ENCODE results near the gene RNF40. TPM values are rescaled to one million over a fixed set of nuclear protein-coding genes. Genes with fewer than 3 reads are reported as not detected.
A peak's percentile ranks its signal among the peaks of the same experiment; 100 is the strongest.

Gene RNF40
- total RNA-seq, 6 experiments from 2014 or later, result 98.2 to 120 (median 104) TPM

DNA sequence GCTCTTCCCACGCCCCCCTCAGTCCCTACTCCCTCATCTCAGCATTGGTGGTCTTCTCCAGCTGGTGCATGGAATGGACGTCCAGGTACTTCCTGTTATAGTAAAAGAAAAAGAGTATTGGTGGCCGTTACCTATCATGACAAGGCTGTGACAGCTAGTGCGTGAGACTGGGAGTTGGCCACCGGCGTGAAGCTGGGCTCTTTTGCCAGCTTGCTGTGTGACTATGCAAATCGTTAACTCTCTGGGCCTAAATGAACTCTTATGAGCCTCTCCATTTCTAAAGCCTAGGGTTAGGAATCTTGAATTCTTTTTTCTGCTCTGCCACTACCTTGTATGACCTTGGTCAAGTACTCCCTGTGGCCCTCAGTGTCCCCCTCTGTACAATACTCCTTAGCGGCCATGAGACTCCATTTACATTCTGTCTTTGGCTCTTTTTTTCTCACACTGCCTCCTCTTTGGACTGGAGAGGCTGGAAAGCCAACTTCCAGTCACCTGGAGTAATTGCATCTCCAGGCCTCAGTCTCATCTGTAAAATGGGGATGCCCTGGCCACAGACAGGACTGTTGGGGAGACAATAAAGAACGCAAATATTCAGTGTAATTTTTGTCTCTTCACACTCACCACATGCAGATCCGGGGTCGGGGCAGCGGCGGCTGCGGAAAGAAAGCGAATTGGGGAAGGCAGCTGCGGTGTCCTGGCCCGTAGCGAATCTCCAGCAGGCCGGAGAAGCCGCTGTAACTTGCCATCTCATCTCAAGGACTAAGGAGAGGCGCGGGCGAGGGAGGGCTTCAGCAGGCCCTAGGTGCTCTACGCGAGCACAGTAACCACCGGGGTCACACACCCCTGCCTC lies 1.3 kb upstream of the RNF40 start:
- Mint-ChIP-seq H3K4me1 (ENCODE audit: low read depth) (peaks cover 27% of the 10 kb centered on the region), H3K27ac (peak overlapping the region; percentile 90), H3K36me3 (ENCODE audit: low read depth) (peaks cover 25% of the 10 kb centered on the region), H3K4me3 (peak overlapping the region; percentile 95), H3K9me3 (no peaks in the 10 kb centered on the region), H3K27me3 (ENCODE audit: insufficient read depth) (peaks cover 10% of the 10 kb centered on the region)
- TF ChIP-seq, protein P1, sequence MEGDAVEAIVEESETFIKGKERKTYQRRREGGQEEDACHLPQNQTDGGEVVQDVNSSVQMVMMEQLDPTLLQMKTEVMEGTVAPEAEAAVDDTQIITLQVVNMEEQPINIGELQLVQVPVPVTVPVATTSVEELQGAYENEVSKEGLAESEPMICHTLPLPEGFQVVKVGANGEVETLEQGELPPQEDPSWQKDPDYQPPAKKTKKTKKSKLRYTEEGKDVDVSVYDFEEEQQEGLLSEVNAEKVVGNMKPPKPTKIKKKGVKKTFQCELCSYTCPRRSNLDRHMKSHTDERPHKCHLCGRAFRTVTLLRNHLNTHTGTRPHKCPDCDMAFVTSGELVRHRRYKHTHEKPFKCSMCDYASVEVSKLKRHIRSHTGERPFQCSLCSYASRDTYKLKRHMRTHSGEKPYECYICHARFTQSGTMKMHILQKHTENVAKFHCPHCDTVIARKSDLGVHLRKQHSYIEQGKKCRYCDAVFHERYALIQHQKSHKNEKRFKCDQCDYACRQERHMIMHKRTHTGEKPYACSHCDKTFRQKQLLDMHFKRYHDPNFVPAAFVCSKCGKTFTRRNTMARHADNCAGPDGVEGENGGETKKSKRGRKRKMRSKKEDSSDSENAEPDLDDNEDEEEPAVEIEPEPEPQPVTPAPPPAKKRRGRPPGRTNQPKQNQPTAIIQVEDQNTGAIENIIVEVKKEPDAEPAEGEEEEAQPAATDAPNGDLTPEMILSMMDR (IDR thresholded peaks at IDR 0.05), result no peak
- no peak for DNase-seq

DNA sequence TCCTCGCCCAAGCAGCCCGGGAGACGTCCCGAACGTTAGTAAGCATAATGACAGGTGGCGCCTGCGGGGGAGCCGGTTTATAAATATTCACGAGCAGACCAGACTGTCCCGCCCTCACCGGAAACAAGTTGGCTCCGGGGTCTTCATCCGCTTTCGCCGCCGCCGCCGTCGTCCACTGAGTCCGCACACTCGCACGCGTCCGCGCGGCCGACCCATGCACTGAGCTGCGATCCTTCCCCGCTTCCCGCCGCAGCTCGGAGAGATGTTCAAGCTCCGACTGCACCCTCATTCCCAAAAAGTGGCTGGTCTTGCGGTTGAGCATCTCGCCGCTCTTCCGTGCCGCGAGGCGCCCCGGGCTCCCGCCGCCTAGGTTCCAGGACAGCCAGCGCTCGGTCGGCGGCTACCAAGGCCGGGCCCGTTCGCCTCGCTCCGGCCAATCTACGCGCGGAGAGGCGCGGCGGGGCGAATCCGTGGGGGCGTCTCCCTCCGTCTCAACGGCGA lies 645 bp upstream of the RNF40 start:
- Mint-ChIP-seq H3K27me3 (ENCODE audit: insufficient read depth) (peaks cover 10% of the 10 kb centered on the region), H3K36me3 (ENCODE audit: low read depth) (peaks cover 26% of the 10 kb centered on the region), H3K4me1 (ENCODE audit: low read depth) (peaks cover 27% of the 10 kb centered on the region), H3K27ac (peak overlapping the region; percentile 90), H3K4me3 (peak overlapping the region; percentile 95), H3K9me3 (no peaks in the 10 kb centered on the region)
- peak; percentile 16 for DNase-seq
- TF ChIP-seq, protein P1 (IDR thresholded peaks at IDR 0.05), result no peak

DNA sequence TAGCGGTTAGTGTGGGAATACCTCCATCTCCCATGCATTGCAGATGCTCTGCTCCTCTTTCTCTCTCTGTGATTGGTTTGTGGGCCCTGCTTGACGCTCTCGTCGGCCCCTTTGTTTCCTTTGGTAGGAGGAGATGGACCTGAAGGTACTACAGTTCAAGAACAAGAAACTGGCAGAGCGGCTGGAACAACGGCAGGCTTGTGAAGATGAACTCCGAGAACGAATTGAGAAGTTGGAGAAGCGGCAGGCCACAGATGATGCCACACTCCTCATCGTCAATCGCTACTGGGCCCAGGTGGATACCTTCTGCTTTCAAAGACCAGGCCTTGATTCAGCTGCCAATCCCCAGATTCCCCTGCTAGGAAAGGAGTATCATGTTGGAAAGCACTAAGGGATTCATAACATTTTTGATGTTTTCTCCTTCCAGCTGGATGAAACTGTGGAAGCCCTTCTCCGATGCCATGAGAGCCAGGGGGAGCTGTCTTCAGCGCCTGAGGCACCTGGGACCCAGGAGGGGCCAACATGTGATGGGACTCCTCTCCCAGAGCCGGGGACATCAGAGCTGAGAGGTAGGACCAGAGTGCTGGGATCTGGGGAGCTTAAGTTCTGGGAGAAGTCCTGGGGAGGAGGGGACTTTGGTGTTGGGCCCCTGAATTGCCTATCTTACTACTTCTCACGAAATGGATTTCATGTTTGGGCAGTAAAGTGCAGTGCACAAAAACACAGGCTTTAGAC lies 1.0 kb downstream of the RNF40 start:
- Mint-ChIP-seq H3K27me3 (ENCODE audit: insufficient read depth) (peaks cover 8% of the 10 kb centered on the region), H3K9me3 (no peaks in the 10 kb centered on the region), H3K4me3 (peak overlapping the region; percentile 95), H3K27ac (peak overlapping the region; percentile 90), H3K4me1 (ENCODE audit: low read depth) (peaks cover 27% of the 10 kb centered on the region), H3K36me3 (ENCODE audit: low read depth) (peaks cover 31% of the 10 kb centered on the region)
- no peak for DNase-seq
- TF ChIP-seq, protein P1 (IDR thresholded peaks at IDR 0.05), result no peak

DNA sequence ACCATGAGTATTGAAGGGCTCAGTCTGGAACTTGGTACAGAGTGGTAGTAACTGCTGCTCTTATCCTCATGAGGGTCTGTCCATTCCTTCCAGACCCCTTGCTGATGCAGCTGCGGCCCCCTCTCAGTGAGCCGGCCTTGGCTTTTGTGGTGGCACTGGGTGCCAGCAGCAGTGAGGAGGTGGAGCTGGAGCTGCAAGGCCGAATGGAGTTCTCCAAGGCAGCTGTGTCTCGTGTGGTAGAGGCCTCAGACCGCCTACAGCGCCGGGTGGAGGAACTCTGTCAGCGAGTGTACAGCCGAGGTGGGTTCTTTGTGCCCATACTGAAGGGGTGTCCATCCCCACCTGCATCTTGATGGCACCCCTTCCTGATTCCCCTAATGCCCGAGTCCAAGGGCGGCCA lies 2.0 kb downstream of the RNF40 start:
- H3K27me3 Mint-ChIP-seq (ENCODE audit: insufficient read depth), result peaks cover 8% of the 10 kb centered on the region
- H3K36me3 Mint-ChIP-seq (ENCODE audit: low read depth), result peaks cover 29% of the 10 kb centered on the region
- H3K27ac Mint-ChIP-seq, result no peak overlapping the region

DNA sequence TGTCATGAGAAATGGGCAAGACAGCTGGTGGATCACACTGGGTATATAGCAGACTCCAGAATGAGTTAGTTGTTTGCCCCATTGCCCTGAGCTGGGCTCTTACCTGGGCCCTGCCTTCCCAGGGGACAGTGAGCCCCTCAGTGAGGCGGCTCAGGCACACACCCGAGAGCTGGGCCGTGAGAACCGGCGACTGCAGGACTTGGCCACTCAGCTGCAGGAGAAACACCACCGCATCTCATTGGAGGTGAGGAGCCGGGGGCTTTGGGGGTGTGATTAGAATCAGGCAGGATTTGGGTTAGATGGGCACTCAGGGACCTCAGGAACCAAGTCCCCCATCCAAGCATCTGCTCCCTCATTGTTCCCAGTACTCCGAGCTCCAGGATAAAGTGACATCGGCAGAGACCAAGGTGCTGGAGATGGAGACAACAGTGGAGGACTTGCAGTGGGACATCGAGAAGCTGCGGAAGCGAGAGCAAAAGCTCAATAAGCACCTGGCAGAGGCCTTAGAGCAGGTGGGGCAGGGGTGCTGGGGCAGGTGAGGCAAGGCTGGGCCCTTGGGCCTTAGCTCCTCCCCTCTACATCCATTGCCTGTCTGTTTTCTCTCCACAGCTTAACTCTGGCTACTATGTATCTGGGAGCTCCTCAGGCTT lies 2.8 kb downstream of the RNF40 start:
- DNase-seq, result no peak
- TF ChIP-seq, protein P1 (IDR thresholded peaks at IDR 0.05), result no peak
- Mint-ChIP-seq H3K36me3 (ENCODE audit: low read depth) (peaks cover 29% of the 10 kb centered on the region), H3K9me3 (no peaks in the 10 kb centered on the region), H3K4me3 (no peak overlapping the region), H3K27me3 (ENCODE audit: insufficient read depth) (peaks cover 7% of the 10 kb centered on the region), H3K27ac (no peak overlapping the region), H3K4me1 (ENCODE audit: low read depth) (peaks cover 27% of the 10 kb centered on the region)

More for the DNA sequence above, 2.0 kb downstream of the RNF40 start:
- TF ChIP-seq, protein P1 (IDR thresholded peaks at IDR 0.05), result no peak
- 0 out of 2 replicates have a peak overlapping the region, but pooled peaks have one; percentile 95 for H3K4me3 Mint-ChIP-seq
- DNase-seq, result no peak
- H3K4me1 Mint-ChIP-seq (ENCODE audit: low read depth), result peaks cover 27% of the 10 kb centered on the region
- no peaks in the 10 kb centered on the region for H3K9me3 Mint-ChIP-seq
